HepG2 (cell line): Measurements from ENCODE around the gene HOXD4.

Source experiments
- CTCF ChIP-seq: sonication (generic); formaldehyde crosslinking; IDR thresholded peaks from 2 replicates; pipeline ENCODE4 v1.5.0; 2020; ENCODE audit warnings: mild to moderate bottlenecking, missing genetic modification reagents, moderate library complexity
- ELF4 ChIP-seq: sonication (generic); formaldehyde crosslinking; IDR thresholded peaks from 2 replicates; pipeline ENCODE4 v1.5.0; 2020; ENCODE audit warnings: missing genetic modification reagents, mild to moderate bottlenecking, moderate library complexity, borderline replicate concordance
- GABPA ChIP-seq, 2 experiments: IDR thresholded peaks; 2 replicates each; pipeline ENCODE4 v1.6.1; 2011 to 2016; ENCODE audit warnings: low read depth in 2 of 2, low read length in 1 of 2, missing biosample characterization in 1 of 2, missing genetic modification characterization in 1 of 2
- HBP1 ChIP-seq: IDR thresholded peaks from 2 replicates; pipeline ENCODE4 v1.6.1; 2016; ENCODE audit warnings: low read depth, control low read depth
- MXD4 ChIP-seq: IDR thresholded peaks from 2 replicates; pipeline ENCODE4 v1.6.1; 2016; ENCODE audit warnings: mild to moderate bottlenecking, missing biosample characterization, missing genetic modification reagents
- NR3C1 ChIP-seq: sonication (generic); formaldehyde crosslinking; IDR thresholded peaks from 2 replicates; pipeline ENCODE4 v1.4.0; 2020; ENCODE audit warnings: missing genetic modification reagents
- POLR2AphosphoS5 ChIP-seq: IDR thresholded peaks from 2 replicates; pipeline ENCODE4 v1.6.1; 2012; ENCODE audit warnings: low read depth, low read length
- STAT5B ChIP-seq: sonication (generic); formaldehyde crosslinking; IDR thresholded peaks from 2 replicates; pipeline ENCODE4 v1.4.0; 2020; ENCODE audit warnings: missing genetic modification reagents
- ZKSCAN8 ChIP-seq: IDR thresholded peaks from 2 replicates; pipeline ENCODE4 v1.6.1; 2016; ENCODE audit warnings: borderline replicate concordance, missing genetic modification reagents, missing compliant biosample characterization
- ZNF619 ChIP-seq: sonication (generic); formaldehyde crosslinking; IDR thresholded peaks from 2 replicates; pipeline ENCODE4 v1.4.0; 2020; ENCODE audit warnings: mild to moderate bottlenecking, missing genetic modification reagents
- TF ChIP-seq, protein P1 (sequence below): sonication (generic); formaldehyde crosslinking; IDR thresholded peaks from 2 replicates; pipeline ENCODE4 v1.4.0; 2020; ENCODE audit warnings: mild to moderate bottlenecking, missing genetic modification reagents

GRCh38 chr2:176137252-176137580 lies 14.1 kb upstream of the HOXD4 start:
- TF ChIP-seq CTCF (CRISPR knock-in tag) (no peak), POLR2AphosphoS5 (no peak), ZKSCAN8 (CRISPR knock-in tag) (no peak), ELF4 (CRISPR knock-in tag) (no peak), HBP1 (CRISPR knock-in tag) (no peak), MXD4 (CRISPR knock-in tag) (no peak), GABPA (IDR thresholded peaks at IDR 0.05; ENCODE audit: low read depth, low read length) (no peak), GABPA (CRISPR knock-in tag; IDR thresholded peaks at IDR 0.05; ENCODE audit: low read depth) (no peak), NR3C1 (CRISPR knock-in tag) (no peak), STAT5B (CRISPR knock-in tag) (no peak), ZNF619 (CRISPR knock-in tag) (no peak)
- TF ChIP-seq, protein P1, sequence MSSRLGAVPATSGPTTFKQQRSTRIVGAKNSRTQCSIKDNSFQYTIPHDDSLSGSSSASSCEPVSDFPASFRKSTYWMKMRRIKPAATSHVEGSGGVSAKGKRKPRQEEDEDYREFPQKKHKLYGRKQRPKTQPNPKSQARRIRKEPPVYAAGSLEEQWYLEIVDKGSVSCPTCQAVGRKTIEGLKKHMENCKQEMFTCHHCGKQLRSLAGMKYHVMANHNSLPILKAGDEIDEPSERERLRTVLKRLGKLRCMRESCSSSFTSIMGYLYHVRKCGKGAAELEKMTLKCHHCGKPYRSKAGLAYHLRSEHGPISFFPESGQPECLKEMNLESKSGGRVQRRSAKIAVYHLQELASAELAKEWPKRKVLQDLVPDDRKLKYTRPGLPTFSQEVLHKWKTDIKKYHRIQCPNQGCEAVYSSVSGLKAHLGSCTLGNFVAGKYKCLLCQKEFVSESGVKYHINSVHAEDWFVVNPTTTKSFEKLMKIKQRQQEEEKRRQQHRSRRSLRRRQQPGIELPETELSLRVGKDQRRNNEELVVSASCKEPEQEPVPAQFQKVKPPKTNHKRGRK (CRISPR knock-in tag), result no peak
